LNCaP clone FGC (cell line): Measurements from ENCODE around the gene HCN2.

Source experiments
- DNase-seq: peaks from one replicate; pipeline ENCODE4 v3.0.0-alpha.2; 2011; ENCODE audit warnings: low read depth
- H3K4me3 ChIP-seq: 2 replicates; pipeline ENCODE4 v1.5.1; 2011; ENCODE audit warnings: mild to moderate bottlenecking, low read depth, low read length, control low read depth
- CTCF ChIP-seq: IDR thresholded peaks from 2 replicates; pipeline ENCODE4 v1.5.1; 2012; ENCODE audit warnings: mild to moderate bottlenecking; ENCODE audit not compliant: control insufficient read depth, insufficient read depth; ENCODE audit errors: extremely low read depth

Gene HCN2

GRCh38 chr19:547836-548720 lies 41.6 kb upstream of the HCN2 start:
- H3K4me3 ChIP-seq, result no peak overlapping the region
- no peak for TF ChIP-seq CTCF
- no peak for DNase-seq

- DNase-seq, result no peak
- no peak overlapping the region for H3K4me3 ChIP-seq
- TF ChIP-seq CTCF, result no peak
These were observed 40.5 kb upstream of the HCN2 start for GRCh38 chr19:548886-549830.

- no peak for TF ChIP-seq CTCF
- H3K4me3 ChIP-seq, result no peak overlapping the region
- DNase-seq, result no peak
These were observed 34.9 kb upstream of the HCN2 start for GRCh38 chr19:554817-555216.

GRCh38 chr19:555474-555808 lies 34.2 kb upstream of the HCN2 start:
- no peak for TF ChIP-seq CTCF
- no peak for DNase-seq
- H3K4me3 ChIP-seq, result no peak overlapping the region

GRCh38 chr19:556611-557382 lies 32.9 kb upstream of the HCN2 start:
- no peak for DNase-seq
- no peak overlapping the region for H3K4me3 ChIP-seq
- no peak for TF ChIP-seq CTCF

GRCh38 chr19:558770-559439 lies 30.8 kb upstream of the HCN2 start:
- DNase-seq, result no peak
- H3K4me3 ChIP-seq, result no peak overlapping the region
- no peak for TF ChIP-seq CTCF
